ENCODE results near the gene REEP2.

REEP2 gene

GRCh38 chr5:138455232-138455930 lies 16.5 kb downstream of the REEP2 start:
- no peaks in the 10 kb centered on the region for H3K9me2 ChIP-seq (replicated peaks; ENCODE audit: low read depth, low read length)
- peaks cover 28% of the 10 kb centered on the region for H3K4me1 ChIP-seq (ENCODE audit: insufficient read depth, low read length, poor library complexity, severe bottlenecking)
- H4K20me1 ChIP-seq (ENCODE audit: insufficient read depth, low read length, poor library complexity, severe bottlenecking), result no peaks in the 10 kb centered on the region
- H3K79me2 ChIP-seq (ENCODE audit: insufficient read depth, low read length), result no peaks in the 10 kb centered on the region
- H3K4me2 ChIP-seq (ENCODE audit: low read depth, low read length, poor library complexity, severe bottlenecking), result no peak overlapping the region
- H3K9ac ChIP-seq (ENCODE audit: low read depth, low read length, poor library complexity, severe bottlenecking), result no peak overlapping the region
- H2AFZ ChIP-seq (ENCODE audit: low read length), result no peak overlapping the region
- H3K27me3 ChIP-seq (ENCODE audit: insufficient read depth, low read length, poor library complexity, severe bottlenecking), result no peaks in the 10 kb centered on the region
- H3K9me3 ChIP-seq (ENCODE audit: insufficient read depth, low read depth, low read length), result no peaks in the 10 kb centered on the region
- TF ChIP-seq EZH2phosphoT487 (IDR thresholded peaks at IDR 0.05; ENCODE audit: borderline replicate concordance) (no peak), CTCF (conservative IDR thresholded peaks at IDR 0.05; ENCODE audit: low read length) (no peak)
- H3K4me3 ChIP-seq (ENCODE audit: low read length, poor library complexity, severe bottlenecking), result no peak overlapping the region
- no peaks in the 10 kb centered on the region for H3K36me3 ChIP-seq (ENCODE audit: insufficient read depth, low read length)
- H3F3A ChIP-seq (ENCODE audit: low read depth), result no peaks in the 10 kb centered on the region

GRCh38 chr5:138457531-138458275 lies 18.8 kb downstream of the REEP2 start:
- H4K20me1 ChIP-seq (ENCODE audit: insufficient read depth, low read length, poor library complexity, severe bottlenecking), result no peaks in the 10 kb centered on the region
- no peaks in the 10 kb centered on the region for H3K9me2 ChIP-seq (replicated peaks; ENCODE audit: low read depth, low read length)
- no peaks in the 10 kb centered on the region for H3K36me3 ChIP-seq (ENCODE audit: insufficient read depth, low read length)
- H3K4me3 ChIP-seq (ENCODE audit: low read length, poor library complexity, severe bottlenecking), result no peak overlapping the region
- H3K4me2 ChIP-seq (ENCODE audit: low read depth, low read length, poor library complexity, severe bottlenecking), result no peak overlapping the region
- no peak for TF ChIP-seq EZH2phosphoT487 (IDR thresholded peaks at IDR 0.05; ENCODE audit: borderline replicate concordance)
- no peak for TF ChIP-seq CTCF (conservative IDR thresholded peaks at IDR 0.05; ENCODE audit: low read length)
- H3K9ac ChIP-seq (ENCODE audit: low read depth, low read length, poor library complexity, severe bottlenecking), result peak overlapping the region; percentile 50
- H3K79me2 ChIP-seq (ENCODE audit: insufficient read depth, low read length), result no peaks in the 10 kb centered on the region
- no peaks in the 10 kb centered on the region for H3F3A ChIP-seq (ENCODE audit: low read depth)
- H2AFZ ChIP-seq (ENCODE audit: low read length), result no peak overlapping the region
- no peaks in the 10 kb centered on the region for H3K9me3 ChIP-seq (ENCODE audit: insufficient read depth, low read depth, low read length)
- no peaks in the 10 kb centered on the region for H3K27me3 ChIP-seq (ENCODE audit: insufficient read depth, low read length, poor library complexity, severe bottlenecking)
- peaks cover 31% of the 10 kb centered on the region for H3K4me1 ChIP-seq (ENCODE audit: insufficient read depth, low read length, poor library complexity, severe bottlenecking)

GRCh38 chr5:138458384-138458783 lies 19.5 kb downstream of the REEP2 start:
- no peak for TF ChIP-seq EZH2phosphoT487 (IDR thresholded peaks at IDR 0.05; ENCODE audit: borderline replicate concordance)
- Histone ChIP-seq H3K27me3 (ENCODE audit: insufficient read depth, low read length, poor library complexity, severe bottlenecking) (no peaks in the 10 kb centered on the region), H3K79me2 (ENCODE audit: insufficient read depth, low read length) (no peaks in the 10 kb centered on the region), H3K36me3 (ENCODE audit: insufficient read depth, low read length) (no peaks in the 10 kb centered on the region), H3K9me2 (replicated peaks; ENCODE audit: low read depth, low read length) (no peaks in the 10 kb centered on the region), H3K9ac (ENCODE audit: low read depth, low read length, poor library complexity, severe bottlenecking) (peak overlapping the region; percentile 50), H3K9me3 (ENCODE audit: insufficient read depth, low read depth, low read length) (no peaks in the 10 kb centered on the region), H2AFZ (ENCODE audit: low read length) (no peak overlapping the region), H4K20me1 (ENCODE audit: insufficient read depth, low read length, poor library complexity, severe bottlenecking) (no peaks in the 10 kb centered on the region), H3K4me2 (ENCODE audit: low read depth, low read length, poor library complexity, severe bottlenecking) (peak overlapping the region; percentile 26), H3F3A (ENCODE audit: low read depth) (no peaks in the 10 kb centered on the region), H3K4me3 (ENCODE audit: low read length, poor library complexity, severe bottlenecking) (no peak overlapping the region), H3K4me1 (ENCODE audit: insufficient read depth, low read length, poor library complexity, severe bottlenecking) (peaks cover 32% of the 10 kb centered on the region)
